Colon (tissue), 2 donors: ENCODE data around the gene PABPN1.
"Not testable (repeated sequence)": the region's sequence is repeated elsewhere in the genome, so short reads cannot be mapped to it uniquely, and the experiment has no call there.

Experiments used
- FAIRE-seq: peaks from 2 replicates; lab custom pipeline; 2012; peaks lifted over from hg19 to GRCh38; lab: Jason Lieb, UNC
- donor health status: control.
- donor health status: control.

PABPN1 gene, protein sequence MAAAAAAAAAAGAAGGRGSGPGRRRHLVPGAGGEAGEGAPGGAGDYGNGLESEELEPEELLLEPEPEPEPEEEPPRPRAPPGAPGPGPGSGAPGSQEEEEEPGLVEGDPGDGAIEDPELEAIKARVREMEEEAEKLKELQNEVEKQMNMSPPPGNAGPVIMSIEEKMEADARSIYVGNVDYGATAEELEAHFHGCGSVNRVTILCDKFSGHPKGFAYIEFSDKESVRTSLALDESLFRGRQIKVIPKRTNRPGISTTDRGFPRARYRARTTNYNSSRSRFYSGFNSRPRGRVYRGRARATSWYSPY

DNA sequence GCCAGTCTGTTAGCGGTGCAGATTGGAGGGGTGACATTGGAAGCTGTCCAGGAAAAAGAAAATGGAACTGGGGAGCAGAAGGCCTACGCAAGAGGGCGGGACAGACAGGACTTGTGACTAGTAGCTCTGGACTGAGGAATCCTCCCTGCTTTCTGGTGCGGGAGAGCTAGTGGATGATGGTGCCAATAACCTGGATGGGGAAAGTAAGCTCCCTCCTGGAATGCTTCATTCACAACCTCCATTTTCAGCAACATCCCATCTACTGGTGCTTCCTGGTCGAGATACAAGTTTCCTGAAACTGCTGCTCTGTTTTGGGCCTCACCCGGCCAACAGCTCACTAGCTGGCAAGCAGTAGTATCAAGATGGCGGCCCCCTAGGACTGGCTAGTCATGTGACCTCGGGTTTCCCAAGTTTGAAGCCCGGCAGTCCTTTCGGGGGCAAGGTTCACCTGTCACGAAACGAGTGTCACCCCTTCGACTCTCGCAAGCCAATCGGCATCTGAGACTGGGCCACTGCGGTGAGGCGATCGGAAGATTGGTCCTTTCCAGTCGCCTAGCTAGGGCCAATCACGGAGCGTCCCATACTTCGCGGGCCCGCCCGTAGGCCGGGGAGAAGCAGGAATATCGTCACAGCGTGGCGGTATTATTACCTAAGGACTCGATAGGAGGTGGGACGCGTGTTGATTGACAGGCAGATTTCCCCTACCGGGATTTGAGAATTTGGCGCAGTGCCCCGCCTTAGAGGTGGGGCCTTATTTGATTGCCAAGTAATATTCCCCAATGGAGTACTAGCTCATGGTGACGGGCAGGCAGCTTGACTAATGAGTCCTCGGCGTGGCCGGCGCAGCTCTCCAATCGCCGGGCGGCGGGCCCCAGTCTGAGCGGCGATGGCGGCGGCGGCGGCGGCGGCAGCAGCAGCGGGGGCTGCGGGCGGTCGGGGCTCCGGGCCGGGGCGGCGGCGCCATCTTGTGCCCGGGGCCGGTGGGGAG lies at the start of gene PABPN1:
TSS of gene PABPN1 (plus strand) at position 874 of the 988 bp plus-strand sequence. CDS start at position 887, 13 bp downstream.
- FAIRE-seq = peak; percentile 77

DNA sequence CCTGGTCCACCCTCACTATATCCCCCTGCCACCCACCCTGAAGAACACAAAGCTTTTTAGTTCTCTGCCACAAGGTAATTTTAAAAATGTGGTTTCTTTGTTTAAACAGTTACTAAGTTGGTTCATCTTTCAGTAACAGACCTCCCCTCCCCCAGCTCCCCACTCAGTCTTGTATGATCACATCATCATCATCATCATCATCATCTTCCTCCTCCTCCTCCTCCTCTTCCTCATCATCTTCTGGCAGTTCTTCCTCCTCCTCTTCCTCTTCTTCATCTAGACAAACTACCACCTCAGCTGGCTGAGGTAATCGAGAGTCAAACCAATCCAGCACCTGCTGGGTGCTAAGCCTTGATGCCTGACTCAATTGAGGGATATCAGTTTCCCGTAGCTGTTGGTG lies 45.8 kb upstream of the PABPN1 start:
- no peak for FAIRE-seq

DNA sequence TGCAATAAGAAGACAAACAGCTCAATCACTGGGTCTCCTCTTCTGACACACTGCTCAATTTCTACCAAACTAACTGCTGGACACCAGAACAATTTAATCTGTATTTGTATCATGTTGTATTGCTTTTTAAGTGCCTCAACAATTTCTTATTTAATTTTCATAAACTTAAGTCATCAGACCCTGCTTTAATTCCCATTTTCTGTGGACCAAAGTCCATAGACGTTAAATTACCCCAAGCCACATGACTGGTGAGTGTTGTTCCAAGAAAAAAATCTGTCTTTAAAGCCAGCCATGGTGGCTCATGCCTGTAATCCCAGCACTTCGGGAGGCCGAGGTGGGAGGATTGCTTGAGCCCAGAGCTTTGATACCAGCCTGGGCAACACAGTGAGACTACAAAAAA lies 44.1 kb upstream of the PABPN1 start:
- FAIRE-seq = no peak

DNA sequence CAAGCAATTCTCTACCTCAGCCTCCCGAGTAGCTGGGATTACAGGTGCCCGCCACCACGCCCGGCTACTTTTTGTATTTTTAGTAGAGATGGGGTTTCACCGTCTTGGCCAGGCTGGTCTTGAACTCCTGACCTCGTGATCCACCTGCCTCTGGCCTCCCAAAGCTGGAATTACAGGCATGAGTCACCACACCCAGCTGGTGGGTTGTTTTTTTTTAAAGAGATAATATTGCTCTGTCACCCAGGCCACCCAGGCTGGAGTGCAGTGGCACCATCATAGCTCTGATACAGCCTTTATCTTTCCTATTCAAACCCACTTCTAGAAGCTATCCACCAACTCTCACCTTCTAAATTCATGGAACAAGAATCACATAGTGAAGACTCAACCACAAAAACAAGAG lies 43.3 kb upstream of the PABPN1 start:
- FAIRE-seq = not testable (repeated sequence)

DNA sequence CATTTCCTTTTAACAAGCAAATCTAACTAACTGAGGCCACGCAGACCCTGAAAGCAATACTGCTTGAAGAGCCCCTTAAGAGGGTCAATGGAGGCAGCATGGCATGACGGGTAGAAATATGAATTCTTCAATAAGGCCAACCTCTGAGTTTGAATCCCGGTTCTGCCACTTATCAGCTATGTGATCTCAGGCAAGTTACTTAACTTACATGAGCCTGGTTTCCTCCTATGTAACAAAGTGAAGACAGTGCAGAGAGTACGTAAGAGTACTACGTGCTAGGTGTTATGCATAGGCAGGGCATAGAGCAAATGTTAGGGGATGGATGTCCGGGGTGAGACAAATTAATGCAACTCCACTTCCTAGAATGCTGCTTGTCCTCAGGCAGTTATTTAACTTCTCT lies 40.0 kb upstream of the PABPN1 start:
- no peak for FAIRE-seq

DNA sequence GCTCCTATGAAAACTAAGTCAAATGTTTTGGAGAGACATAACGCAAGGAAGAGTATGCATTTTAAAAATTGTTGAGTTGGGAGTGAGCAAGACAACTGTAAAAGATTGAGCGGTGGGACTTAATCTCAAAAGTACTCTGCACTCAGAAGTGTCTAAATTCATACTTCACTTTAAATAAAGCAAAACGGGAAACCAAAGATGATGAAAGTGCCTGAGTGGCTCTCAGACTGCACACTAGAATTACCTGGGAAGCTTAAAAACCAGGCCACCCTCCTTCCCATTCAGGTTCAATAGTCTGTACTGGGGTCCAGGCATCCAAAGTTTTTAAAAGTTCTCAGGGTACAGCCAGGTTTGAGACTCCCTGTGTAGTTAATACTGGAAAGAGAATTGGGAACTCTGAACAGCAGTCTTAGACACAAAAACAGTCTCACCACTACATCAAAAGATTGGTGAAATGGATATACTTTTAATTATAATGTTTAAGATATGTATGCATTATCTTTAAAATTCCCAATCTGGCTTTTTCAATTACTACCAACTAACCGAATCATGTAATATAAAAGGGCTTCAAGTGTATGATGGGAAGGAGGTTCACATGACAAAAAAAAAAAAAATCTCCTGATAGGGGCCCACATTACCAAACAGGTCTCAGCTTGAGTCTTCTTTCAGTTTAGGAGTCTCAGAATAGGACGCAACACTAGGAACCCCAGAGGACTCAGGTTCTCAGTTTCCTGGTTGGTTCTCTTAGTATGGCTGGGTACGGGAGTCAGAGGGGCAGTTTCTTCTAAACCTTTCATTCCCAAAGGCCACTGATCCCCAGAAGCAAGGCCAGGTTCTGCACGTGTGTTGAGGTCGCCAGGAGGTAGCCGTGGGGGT lies 36.4 kb upstream of the PABPN1 start:
- FAIRE-seq = peak; percentile 10

DNA sequence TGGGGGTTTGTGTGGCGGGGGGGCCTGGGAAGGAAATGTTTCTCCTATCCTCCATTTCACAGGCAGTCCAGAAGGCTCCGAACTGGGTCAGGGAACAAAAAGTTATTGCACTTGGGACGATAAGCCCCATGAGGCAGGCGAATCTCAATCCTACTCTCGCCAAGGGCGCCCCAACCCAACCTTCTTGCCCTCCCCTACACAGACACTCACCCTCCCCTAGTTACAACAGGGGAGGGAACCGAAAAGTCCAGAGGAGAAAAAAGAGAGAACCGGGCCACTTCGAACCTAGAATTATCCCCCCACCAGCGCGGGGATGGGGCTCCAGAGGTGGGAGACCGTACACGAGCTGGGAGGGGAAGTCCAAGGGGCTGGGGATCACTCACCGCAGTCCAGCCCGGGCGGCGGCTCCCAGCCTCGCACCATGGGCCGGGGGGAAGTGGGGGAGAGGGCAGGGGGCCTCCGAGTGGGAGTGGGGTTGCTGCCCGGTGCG lies 35.7 kb upstream of the PABPN1 start:
- no peak for FAIRE-seq

DNA sequence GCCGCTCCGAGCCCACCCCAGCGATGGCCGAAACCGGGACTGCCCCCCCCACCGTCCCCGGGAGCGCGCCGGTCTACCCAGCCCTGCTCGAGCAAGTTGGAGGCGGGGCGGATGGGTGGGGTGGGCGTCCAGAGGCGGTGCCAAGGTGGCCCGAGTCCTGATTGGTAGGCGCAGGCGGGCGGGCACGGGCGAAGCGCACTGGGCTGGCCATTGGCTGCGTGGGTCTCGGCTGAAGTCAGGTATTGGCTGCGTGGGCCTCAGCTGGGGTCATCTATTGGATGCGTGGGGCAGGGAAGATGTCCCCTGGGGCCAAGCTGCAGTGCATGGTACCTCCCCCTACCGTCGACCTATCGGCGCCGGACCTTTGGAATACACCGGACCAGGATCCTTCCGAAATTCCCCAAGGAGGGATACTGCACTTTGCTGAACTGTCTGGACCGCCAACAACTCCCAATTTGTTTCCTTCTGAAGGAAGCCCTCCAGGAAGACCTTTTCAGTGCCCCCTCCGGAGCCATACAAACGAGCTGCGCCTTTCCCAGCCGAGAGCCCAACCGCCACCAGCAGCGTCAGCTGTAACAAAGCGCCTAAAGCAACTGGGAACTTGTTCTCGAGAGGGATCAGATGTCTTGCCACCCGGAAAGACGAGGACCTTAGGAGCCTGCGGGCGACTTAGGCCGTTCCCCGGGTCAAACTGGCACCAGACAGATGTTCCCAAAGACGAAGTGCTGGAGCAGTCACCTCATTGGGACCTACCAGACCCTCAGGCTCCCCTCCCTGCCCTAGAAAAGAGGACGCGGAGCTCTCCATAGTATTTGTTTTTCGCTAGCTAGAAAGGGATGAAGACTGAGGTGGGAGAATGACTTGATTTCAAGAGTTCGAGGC lies 35.0 kb upstream of the PABPN1 start, which contains the start of gene HOMEZ:
TSS of gene HOMEZ (minus strand) at position 113 of the 882 bp plus-strand sequence. CDS start 180 bp downstream, outside the sequence.
- peak; percentile 31 for FAIRE-seq

DNA sequence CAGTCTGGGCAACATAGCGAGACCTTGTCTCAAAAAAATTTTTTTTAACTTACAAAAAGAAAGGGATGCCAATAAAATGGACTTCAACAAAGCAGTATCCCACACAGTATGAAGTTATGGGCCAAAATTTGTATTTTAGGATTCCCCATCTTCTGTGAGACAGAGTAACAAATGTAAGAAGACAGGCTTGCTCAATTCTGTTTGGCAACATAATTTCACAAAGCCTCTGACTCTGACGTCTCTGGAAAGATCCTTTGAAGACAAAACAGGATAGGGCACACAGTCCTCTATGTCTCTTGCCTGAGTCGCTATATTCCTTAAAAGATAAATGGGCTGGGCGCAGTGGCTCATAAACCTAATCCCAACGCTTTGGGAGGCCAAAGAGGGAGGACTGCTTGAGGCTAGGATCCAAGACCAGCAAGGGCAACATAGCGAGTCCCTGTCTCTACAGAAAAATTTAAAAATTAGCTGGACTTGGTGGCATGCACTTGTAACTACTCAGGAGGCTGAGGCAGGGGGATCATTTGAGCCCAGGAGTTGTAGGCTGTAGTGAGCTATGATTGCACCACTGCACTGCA lies 34.3 kb upstream of the PABPN1 start:
- no peak for FAIRE-seq

DNA sequence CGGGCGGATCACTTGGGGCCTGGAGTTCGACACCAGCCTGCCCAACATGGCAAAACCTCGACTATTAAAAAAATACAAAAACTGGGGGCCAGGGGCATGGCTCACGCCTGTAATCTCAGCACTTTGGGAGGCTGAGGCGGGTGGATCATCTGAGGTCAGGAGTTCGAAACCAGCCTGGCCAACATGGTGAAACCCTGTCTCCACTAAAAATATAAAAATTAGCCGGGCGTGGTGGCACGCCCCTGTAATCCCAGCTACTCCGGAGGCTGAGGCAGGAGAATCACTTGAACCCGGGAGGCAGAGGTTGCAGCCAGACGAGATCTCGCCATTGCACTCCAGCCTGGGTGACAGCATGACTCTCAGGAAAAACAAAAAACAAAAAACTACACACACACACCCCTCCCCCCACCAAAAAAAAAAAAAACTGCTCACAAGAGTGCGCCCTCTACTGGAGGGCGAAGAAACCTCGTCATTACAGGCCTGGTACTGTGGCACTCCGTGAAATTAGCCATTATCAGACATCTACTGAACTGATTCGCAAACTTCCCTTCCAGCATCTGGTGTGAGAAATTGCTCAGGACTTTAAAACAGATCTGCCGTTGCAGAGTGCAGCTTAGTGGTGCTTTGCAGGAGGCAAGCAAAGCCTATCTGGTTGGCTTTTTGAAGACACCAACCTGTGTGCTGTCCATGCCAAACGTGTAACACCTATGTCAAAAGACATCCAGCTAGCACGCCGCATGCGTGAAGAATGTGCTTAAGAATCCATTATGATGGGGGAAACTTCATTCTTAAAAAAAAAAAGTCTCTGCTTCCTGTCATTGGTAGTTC lies 26.3 kb upstream of the PABPN1 start:
- FAIRE-seq = no peak

DNA sequence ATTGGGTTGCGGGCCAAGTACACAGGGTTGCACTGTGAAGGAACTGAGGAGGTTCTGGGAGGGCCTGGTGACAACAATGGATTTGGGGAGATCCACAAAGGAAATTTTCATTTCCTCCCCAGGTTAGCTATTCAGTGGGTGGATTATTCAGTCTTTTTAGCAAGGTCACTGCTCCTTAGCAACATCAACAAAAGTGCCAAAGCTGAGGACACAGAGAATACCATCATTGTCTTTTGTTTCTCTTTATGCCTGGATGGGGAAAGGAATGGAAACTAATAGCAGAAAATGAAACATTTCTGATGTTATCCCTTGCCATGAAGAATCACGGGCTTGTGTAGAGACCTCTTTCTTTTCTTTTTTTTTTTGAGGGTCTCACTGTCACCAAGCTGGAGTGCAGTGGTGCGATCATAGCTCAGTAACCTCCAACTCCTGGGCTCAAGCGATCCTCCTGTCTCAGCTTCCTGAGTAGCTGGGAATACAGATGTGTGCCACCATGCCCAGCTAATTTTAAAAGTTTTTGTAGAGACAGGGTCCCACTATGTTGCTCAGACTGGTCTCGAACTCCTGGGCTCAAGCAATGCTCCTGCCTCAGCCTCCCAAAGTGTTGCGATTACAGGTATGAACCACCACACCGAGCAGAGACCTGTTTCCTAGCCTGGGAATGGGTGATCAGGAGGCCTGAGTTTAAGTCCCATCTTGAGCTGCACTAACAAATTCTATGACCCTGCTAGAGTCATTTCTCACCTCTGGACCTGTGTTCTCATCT lies 25.1 kb upstream of the PABPN1 start:
- no peak for FAIRE-seq

DNA sequence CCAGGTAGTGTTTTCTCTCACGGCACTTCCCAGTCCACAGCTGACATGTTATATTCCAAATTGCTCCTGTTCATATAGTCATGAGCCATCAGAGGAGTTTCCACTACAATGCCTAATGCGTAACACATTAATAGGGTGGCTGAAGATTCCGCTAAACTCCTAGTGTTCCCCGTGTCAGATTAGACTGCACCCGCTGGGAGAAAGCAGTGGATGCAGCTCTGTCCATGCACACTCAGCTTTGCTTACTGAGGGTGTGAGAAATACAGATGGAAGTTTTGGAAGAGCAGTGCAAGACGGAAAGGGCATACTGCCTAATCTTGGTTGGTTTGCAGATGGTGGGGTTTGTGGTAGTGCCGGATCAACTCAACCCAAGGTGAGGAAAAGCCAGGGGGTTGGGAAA lies 24.2 kb upstream of the PABPN1 start:
- no peak for FAIRE-seq

DNA sequence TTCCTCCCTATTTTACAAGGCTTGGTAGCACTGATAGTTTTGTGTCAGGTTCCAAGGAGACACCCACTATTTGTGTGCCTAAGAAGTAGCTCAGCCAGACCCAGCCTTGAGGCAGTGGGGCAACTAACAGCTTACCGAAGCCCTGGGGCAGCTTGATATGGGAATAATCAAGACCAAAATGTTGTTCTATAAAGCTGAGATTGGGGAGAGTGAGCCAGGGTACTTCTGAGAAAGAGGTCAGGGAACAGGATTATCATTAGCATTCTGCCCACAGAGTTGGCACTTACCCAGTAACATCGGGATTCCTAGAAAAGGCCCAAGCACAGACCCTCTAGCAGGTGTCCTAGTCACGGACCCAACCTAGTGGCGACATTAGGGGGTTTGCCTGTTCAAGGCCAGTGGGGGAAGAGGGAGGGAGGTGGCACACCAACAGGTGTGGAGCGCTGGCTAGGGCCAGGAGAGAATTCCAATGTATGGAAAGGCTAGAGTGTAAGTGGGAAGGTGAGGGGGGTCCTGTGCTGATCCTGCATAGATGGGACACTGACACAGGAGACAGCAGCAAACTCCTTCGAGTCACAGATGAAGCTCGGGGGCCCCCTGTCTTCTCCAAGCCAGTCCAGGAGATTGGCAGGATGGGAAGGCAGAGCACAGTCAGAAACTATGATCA lies 23.5 kb upstream of the PABPN1 start:
- no peak for FAIRE-seq

DNA sequence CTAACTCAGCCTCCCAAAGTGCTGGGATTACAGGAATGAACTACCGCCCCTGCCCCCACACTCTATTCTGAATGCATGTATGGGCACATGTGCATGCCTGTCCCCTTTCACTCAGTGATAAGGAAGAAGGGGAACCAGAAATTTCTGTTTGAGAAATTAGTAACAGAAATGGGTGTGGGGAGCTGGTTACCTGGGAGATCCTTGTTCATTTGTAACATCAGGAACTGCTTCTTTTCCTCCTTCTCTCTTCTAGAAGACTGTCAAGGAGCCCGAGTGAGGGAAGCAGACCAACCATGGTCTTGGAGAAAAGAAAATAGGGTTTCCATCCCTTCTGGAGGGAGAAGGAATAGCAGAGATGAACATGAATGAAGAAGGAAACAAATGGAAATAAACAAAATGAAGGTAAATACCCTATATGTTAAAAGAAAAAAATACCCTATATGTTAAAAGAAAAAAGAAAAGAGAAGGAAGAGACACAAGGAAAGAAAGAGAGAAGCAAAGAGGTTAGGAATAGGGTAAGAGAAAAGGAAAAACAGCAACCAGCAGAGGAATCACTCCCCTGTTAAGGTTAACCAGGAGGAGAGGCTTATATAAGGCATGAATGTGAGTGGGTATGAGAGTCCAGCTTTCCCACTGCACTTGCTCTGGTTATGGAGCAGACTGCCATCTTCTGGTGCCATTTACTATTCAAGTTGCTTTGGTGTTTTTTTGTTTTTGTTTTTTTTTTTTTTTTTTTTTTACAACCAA lies 21.9 kb upstream of the PABPN1 start:
- FAIRE-seq = no peak

DNA sequence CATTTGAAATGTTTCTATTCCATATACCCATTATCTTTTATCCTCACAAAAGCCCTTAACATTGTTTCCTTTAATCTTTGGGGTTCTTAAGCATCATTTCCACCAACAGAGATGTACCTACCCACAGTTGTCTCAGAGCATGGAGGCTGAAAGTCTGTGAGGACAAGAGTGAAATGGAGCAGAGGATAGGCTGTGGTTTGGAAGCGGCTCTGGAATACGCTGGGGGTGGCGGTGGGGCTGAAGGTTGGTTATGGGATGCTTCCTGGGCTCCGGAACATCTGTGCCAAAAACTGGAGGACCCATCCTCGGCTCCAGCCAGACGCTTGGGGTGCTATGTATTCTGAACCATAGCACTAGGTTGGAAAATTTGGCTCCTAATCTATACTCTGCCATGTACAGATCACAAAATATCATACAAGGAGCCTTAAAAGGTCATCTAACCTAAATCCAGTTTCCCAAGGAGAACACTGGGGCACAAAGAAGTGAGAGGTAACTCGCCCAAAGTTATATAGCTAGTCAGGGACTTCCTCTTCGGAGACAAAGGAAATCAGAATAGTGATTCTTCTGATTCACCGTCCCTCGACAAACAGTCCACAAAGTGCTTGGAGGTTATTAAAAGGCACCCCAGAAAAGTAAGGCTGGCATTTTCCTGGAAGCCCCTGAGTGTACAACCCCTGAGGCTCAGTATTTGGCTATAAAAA lies 21.1 kb upstream of the PABPN1 start:
- FAIRE-seq = no peak

DNA sequence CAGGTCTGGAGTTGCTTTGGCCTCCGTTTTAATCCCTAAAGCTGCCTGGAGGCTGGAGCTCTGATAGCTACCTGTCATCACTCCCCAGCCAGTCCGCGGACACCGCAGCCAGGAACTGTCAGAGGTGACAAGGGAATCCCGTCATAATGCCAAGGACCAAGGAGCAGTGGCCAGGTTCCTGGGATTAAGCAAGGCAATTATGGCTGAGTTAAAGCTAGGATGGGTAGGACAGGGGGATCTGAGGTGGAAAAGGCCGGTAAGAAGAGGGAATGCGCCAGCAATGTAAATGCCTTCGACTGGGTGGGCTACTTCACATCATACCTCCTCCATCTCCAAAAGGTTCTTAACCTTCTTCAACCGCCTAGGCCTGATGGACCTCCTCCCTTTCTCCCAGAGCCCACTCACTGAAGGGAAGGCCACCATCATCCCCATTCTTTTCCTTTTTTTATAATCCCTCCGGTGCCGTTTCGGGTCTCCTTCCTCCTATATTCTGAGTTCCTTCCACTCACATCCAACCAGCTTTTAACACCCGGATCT lies 20.5 kb upstream of the PABPN1 start:
- FAIRE-seq = no peak
